ENCODE results near the gene MAT2B. TPM values are rescaled to one million over a fixed set of nuclear protein-coding genes. Genes with fewer than 3 reads are reported as not detected.

MAT2B gene
- total and polyA plus RNA-seq, 2 of the 13 experiments (the other 11 are each of a cell fraction or from before 2014, with no cell fraction given): 20.2 to 37.1 TPM

DNA sequence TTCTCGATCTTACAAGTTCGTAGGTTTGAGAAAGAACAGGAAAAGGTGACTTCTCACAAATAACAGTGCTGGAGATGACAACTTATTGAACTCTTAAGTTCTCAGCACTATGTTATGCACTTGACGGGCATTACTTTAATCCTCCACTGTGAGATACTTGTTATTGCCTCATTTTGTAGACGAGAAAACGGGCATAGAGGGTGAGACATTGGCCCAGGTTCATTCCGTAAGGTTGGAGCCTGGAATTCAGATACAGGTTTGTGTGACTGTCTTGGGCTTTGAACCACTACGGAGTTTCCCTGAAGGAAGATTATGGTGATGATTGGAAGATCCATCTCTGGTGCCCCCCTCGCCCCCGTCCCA, 657 bp downstream of the MAT2B start (continued):
- no peak for TF ChIP-seq HMGXB3 (CRISPR knock-in tag; IDR thresholded peaks at IDR 0.05; ENCODE audit: borderline replicate concordance)
- TF ChIP-seq ZBTB42 (CRISPR knock-in tag; IDR thresholded peaks at IDR 0.05): no peak
- TF ChIP-seq ZNF225 (CRISPR knock-in tag; IDR thresholded peaks at IDR 0.05): no peak
- TF ChIP-seq PTBP1 (IDR thresholded peaks at IDR 0.05; ENCODE audit: low read depth, low read length, poor library complexity, severe bottlenecking): no peak
- no peak for TF ChIP-seq ZNF121 (CRISPR knock-in tag; IDR thresholded peaks at IDR 0.05)
- 0 out of 2 replicates have a peak, but pooled peaks have one; percentile 30 for TF ChIP-seq HBP1 (CRISPR knock-in tag; IDR thresholded peaks at IDR 0.05; ENCODE audit: low read depth)
- 0 out of 2 replicates have a peak, but pooled peaks have one; percentile 16 for TF ChIP-seq ZNF816 (CRISPR knock-in tag; IDR thresholded peaks at IDR 0.05; ENCODE audit: borderline replicate concordance)
- no peak for TF ChIP-seq MBD4 (IDR thresholded peaks at IDR 0.05; ENCODE audit: borderline replicate concordance, low read length)
- TF ChIP-seq ZKSCAN8 (CRISPR knock-in tag; IDR thresholded peaks at IDR 0.05; ENCODE audit: borderline replicate concordance): 0 out of 2 replicates have a peak, but pooled peaks have one; percentile 5
- TF ChIP-seq, protein P1, sequence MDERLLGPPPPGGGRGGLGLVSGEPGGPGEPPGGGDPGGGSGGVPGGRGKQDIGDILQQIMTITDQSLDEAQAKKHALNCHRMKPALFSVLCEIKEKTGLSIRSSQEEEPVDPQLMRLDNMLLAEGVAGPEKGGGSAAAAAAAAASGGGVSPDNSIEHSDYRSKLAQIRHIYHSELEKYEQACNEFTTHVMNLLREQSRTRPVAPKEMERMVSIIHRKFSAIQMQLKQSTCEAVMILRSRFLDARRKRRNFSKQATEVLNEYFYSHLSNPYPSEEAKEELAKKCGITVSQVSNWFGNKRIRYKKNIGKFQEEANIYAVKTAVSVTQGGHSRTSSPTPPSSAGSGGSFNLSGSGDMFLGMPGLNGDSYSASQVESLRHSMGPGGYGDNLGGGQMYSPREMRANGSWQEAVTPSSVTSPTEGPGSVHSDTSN (CRISPR knock-in tag; IDR thresholded peaks at IDR 0.05): no peak
- TF ChIP-seq ARID2 (CRISPR knock-in tag; IDR thresholded peaks at IDR 0.05; ENCODE audit: borderline replicate concordance): peak; percentile 72; the same call in 1 of the 2 replicates
- no peak for TF ChIP-seq ETV6 (CRISPR knock-in tag; conservative IDR thresholded peaks at IDR 0.05)
- 0 out of 2 replicates have a peak, but pooled peaks have one; percentile 2 for TF ChIP-seq HMG20B (CRISPR knock-in tag; conservative IDR thresholded peaks at IDR 0.05)
- TF ChIP-seq ZBTB46 (CRISPR knock-in tag; IDR thresholded peaks at IDR 0.05; ENCODE audit: borderline replicate concordance): no peak
- TF ChIP-seq BRD4 (CRISPR knock-in tag; IDR thresholded peaks at IDR 0.05): no peak
- TF ChIP-seq SIX1 (CRISPR knock-in tag; IDR thresholded peaks at IDR 0.05; ENCODE audit: borderline replicate concordance): 0 out of 2 replicates have a peak, but pooled peaks have one; percentile 4
- TF ChIP-seq GLI4 (CRISPR knock-in tag; IDR thresholded peaks at IDR 0.05; ENCODE audit: borderline replicate concordance): no peak
